HL-60 (cell line): ENCODE measurements around the gene RDX.

ENCODE experiments used
- DNase-seq, 2 experiments: peaks; one replicate each; pipeline ENCODE4 v3.0.0-alpha.2; 2010 to 2020; ENCODE audit warnings: low read depth in 1 of 2, low spot score in 1 of 2
- H3K27ac ChIP-seq: fragments of 250-450 bp; sonication (Bioruptor Pico); replicated peaks from 2 replicates; pipeline ENCODE4 v1.5.1; 2020; ENCODE audit warnings: mild to moderate bottlenecking, moderate library complexity
- H3K27me3 ChIP-seq: fragments of 250-450 bp; sonication (Bioruptor Pico); 2 replicates; pipeline ENCODE4 v1.5.1; 2021; ENCODE audit warnings: mild to moderate bottlenecking, moderate library complexity; ENCODE audit not compliant: insufficient read depth, poor library complexity, severe bottlenecking
- H3K4me3 ChIP-seq: replicated peaks from 2 replicates; pipeline ENCODE4 v1.5.1; 2011; ENCODE audit warnings: mild to moderate bottlenecking, control low read depth, low read length; ENCODE audit not compliant: insufficient read depth
- GABPA ChIP-seq: IDR thresholded peaks from 2 replicates; pipeline ENCODE4 v1.6.1; 2012; ENCODE audit warnings: low read depth
- POLR2AphosphoS5 ChIP-seq: IDR thresholded peaks from 2 replicates; pipeline ENCODE4 v1.6.1; 2012; ENCODE audit warnings: low read depth
- SPI1 ChIP-seq: IDR thresholded peaks from 2 replicates; pipeline ENCODE4 v1.6.1; 2012; ENCODE audit warnings: low read depth, mild to moderate bottlenecking, borderline replicate concordance
- TF ChIP-seq, protein P1 (sequence below): IDR thresholded peaks from one replicate; pipeline ENCODE4 v1.5.1; 2011; ENCODE audit warnings: low read length, control low read depth, inconsistent platforms; ENCODE audit not compliant: insufficient read depth
- TF ChIP-seq, protein P2 (sequence below): IDR thresholded peaks from 2 replicates; pipeline ENCODE4 v1.6.1; 2012; ENCODE audit warnings: low read depth; ENCODE audit not compliant: insufficient replicate concordance

RDX gene

DNA sequence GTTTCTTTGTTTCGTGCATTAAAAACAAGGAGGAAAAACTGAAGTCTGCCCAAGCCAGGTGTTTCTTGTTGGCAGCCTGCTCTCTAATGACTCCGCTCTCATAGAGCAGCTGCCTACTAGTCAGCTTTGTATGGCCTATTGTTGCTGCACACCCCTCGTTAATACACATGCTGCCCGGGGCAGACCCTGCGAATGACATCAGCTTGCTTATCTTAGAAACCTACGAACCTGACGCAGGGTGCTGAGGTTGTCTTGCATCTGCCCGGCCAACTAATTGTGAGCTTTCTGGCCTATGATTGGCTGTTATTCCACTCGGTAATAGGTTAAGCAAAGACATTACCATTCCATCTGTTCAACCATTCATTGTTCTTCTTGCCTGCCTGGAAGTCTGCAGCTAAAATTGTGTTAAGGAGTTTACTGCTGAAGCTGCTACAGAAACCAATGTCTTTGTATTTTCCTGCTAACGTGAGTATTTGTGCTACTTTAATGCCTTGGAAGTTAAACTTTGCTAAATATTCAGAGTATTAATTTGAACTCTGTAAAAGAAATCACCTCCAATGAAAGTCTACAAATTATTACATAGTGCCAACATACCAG is 165.7 kb downstream of the RDX start:
- H3K27ac ChIP-seq, result no peak overlapping the region
- DNase-seq, result no peak
- H3K27me3 ChIP-seq, result no peaks in the 10 kb centered on the region
- no peak overlapping the region for H3K4me3 ChIP-seq
- TF ChIP-seq GABPA (no peak), SPI1 (no peak), POLR2AphosphoS5 (no peak)
- TF ChIP-seq, protein P1, sequence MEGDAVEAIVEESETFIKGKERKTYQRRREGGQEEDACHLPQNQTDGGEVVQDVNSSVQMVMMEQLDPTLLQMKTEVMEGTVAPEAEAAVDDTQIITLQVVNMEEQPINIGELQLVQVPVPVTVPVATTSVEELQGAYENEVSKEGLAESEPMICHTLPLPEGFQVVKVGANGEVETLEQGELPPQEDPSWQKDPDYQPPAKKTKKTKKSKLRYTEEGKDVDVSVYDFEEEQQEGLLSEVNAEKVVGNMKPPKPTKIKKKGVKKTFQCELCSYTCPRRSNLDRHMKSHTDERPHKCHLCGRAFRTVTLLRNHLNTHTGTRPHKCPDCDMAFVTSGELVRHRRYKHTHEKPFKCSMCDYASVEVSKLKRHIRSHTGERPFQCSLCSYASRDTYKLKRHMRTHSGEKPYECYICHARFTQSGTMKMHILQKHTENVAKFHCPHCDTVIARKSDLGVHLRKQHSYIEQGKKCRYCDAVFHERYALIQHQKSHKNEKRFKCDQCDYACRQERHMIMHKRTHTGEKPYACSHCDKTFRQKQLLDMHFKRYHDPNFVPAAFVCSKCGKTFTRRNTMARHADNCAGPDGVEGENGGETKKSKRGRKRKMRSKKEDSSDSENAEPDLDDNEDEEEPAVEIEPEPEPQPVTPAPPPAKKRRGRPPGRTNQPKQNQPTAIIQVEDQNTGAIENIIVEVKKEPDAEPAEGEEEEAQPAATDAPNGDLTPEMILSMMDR, result no peak
- TF ChIP-seq, protein P2, sequence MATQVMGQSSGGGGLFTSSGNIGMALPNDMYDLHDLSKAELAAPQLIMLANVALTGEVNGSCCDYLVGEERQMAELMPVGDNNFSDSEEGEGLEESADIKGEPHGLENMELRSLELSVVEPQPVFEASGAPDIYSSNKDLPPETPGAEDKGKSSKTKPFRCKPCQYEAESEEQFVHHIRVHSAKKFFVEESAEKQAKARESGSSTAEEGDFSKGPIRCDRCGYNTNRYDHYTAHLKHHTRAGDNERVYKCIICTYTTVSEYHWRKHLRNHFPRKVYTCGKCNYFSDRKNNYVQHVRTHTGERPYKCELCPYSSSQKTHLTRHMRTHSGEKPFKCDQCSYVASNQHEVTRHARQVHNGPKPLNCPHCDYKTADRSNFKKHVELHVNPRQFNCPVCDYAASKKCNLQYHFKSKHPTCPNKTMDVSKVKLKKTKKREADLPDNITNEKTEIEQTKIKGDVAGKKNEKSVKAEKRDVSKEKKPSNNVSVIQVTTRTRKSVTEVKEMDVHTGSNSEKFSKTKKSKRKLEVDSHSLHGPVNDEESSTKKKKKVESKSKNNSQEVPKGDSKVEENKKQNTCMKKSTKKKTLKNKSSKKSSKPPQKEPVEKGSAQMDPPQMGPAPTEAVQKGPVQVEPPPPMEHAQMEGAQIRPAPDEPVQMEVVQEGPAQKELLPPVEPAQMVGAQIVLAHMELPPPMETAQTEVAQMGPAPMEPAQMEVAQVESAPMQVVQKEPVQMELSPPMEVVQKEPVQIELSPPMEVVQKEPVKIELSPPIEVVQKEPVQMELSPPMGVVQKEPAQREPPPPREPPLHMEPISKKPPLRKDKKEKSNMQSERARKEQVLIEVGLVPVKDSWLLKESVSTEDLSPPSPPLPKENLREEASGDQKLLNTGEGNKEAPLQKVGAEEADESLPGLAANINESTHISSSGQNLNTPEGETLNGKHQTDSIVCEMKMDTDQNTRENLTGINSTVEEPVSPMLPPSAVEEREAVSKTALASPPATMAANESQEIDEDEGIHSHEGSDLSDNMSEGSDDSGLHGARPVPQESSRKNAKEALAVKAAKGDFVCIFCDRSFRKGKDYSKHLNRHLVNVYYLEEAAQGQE, result no peak

DNA sequence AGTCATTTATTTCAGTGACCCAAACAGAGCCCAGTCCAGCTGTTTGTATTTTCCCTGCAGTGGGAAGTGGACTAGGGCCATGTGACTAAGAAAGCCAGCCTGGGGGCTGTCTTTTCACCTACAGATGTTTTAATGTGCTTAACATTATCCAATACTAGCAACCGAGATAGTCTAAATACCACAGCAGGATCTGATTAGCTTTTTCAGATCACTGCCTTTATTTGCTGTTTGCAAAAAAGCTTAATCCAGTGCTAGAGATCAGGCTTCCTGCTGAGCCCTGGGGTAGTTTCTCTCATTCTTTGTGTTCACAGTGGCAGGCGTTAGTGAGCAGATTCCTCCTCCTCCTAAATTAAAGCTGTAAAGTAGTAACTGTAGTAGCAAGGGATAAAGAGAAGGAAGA is 168.3 kb downstream of the RDX start:
- TF ChIP-seq, protein P1, result no peak
- no peak for TF ChIP-seq GABPA
- H3K27ac ChIP-seq, result no peak overlapping the region
- H3K27me3 ChIP-seq, result no peaks in the 10 kb centered on the region
- DNase-seq, result no peak
- no peak overlapping the region for H3K4me3 ChIP-seq

DNA sequence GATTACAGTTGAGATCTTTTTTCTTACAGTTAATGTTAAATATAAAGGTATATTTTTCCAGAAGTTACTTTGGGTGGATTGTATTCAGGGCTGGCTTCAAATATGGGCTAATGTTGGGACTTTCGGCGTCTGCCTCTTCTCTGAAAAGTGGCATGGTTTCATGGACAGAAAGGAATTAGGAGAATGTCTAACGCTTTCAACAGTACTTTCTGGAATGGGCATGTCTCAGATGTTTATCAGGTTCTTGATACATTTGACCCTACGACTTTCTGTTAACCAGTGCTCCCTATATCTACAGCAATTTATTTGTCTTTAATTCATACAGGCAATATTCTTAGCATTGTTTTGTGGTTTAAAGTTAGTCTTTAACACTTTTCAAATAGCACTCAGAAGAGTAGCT is 169.5 kb downstream of the RDX start:
- no peak for DNase-seq
- no peaks in the 10 kb centered on the region for H3K27me3 ChIP-seq
- no peak overlapping the region for H3K4me3 ChIP-seq
- H3K27ac ChIP-seq, result no peak overlapping the region
- TF ChIP-seq SPI1, result no peak

DNA sequence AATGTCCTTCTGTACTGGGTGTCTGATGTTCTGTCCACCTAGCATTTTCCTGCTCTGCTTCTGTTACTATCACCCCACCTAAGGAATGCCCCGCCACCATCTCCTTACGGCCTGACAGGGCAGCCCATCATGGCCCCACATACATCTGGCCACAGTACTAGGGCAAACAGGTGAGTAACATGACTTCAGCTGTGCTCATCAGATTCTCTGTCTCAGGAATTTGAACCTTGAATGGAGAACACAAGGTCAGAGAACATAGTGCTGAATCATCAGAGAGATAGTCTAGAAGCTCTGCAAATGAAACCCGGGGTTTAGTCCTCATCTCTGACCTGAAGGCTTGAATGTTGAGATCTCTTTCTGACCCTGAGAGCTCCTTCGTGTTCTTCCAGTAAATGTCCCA is 170.8 kb downstream of the RDX start:
- TF ChIP-seq, protein P2, result no peak
- TF ChIP-seq, protein P1, result no peak
- TF ChIP-seq SPI1 (no peak), GABPA (no peak), POLR2AphosphoS5 (no peak)
- no peak for DNase-seq
- Histone ChIP-seq H3K27ac (no peak overlapping the region), H3K27me3 (no peaks in the 10 kb centered on the region), H3K4me3 (no peak overlapping the region)
